ENCODE results near the gene B3GAT1. TPM values are rescaled to one million over a fixed set of nuclear protein-coding genes. Genes with fewer than 3 reads are reported as not detected.
A peak's percentile ranks its signal among the peaks of the same experiment; 100 is the strongest.

Gene B3GAT1
- polyA plus RNA-seq, 1 donor from 2014 or later, result 28.2 TPM

GRCh38 chr11:134393638-134394037 lies 18.4 kb downstream of the B3GAT1 start:
- H4K20me1 ChIP-seq (ENCODE audit: insufficient read depth), result no peaks in the 10 kb centered on the region
- H3K79me2 ChIP-seq (replicated peaks; ENCODE audit: insufficient read depth, low read length), result peaks cover 9% of the 10 kb centered on the region
- no peak overlapping the region for H2AFZ ChIP-seq (ENCODE audit: low read depth, low read length)
- no peak overlapping the region for H3K9ac ChIP-seq (ENCODE audit: low read length)
- H3K4me3 ChIP-seq (ENCODE audit: low read length), result no peak overlapping the region
- H3K4me2 ChIP-seq (ENCODE audit: low read length), result no peak overlapping the region
- no peaks in the 10 kb centered on the region for H3K36me3 ChIP-seq (ENCODE audit: insufficient read depth, low read length)
- no peaks in the 10 kb centered on the region for H3K9me2 ChIP-seq (ENCODE audit: insufficient read depth, low read length)
- TF ChIP-seq POLR2AphosphoS5 (IDR thresholded peaks at IDR 0.05), result no peak
- TF ChIP-seq EP300 (conservative IDR thresholded peaks at IDR 0.05; ENCODE audit: poor library complexity, severe bottlenecking), result no peak
- no peak for TF ChIP-seq MXI1 (conservative IDR thresholded peaks at IDR 0.05; ENCODE audit: poor library complexity, severe bottlenecking)
- peak; percentile 39 for TF ChIP-seq SMC3 (conservative IDR thresholded peaks at IDR 0.05; ENCODE audit: poor library complexity)
- TF ChIP-seq RAD21 (conservative IDR thresholded peaks at IDR 0.05), result peak; percentile 38
- TF ChIP-seq CTCF (IDR thresholded peaks at IDR 0.05; ENCODE audit: poor library complexity, severe bottlenecking), result peak; percentile 29
- no peak for TF ChIP-seq EZH2 (IDR thresholded peaks at IDR 0.05; ENCODE audit: borderline replicate concordance, insufficient read depth, low read length, poor library complexity, severe bottlenecking)
- TF ChIP-seq TAF1 (IDR thresholded peaks at IDR 0.05; ENCODE audit: low read depth), result no peak
- no peak for TF ChIP-seq REST (IDR thresholded peaks at IDR 0.05; ENCODE audit: borderline replicate concordance)
- H3F3A ChIP-seq (ENCODE audit: insufficient read depth, low read length, poor library complexity, severe bottlenecking), result no peaks in the 10 kb centered on the region
- no peak overlapping the region for H3K27ac ChIP-seq (ENCODE audit: low read length)
- no peaks in the 10 kb centered on the region for H3K9me3 ChIP-seq (ENCODE audit: low read length)
- no peaks in the 10 kb centered on the region for H3K27me3 ChIP-seq (ENCODE audit: insufficient read depth, low read depth, low read length)

GRCh38 chr11:134392953-134393615 lies 19.0 kb downstream of the B3GAT1 start:
- no peaks in the 10 kb centered on the region for H3F3A ChIP-seq (ENCODE audit: insufficient read depth, low read length, poor library complexity, severe bottlenecking)
- no peaks in the 10 kb centered on the region for H3K9me3 ChIP-seq (ENCODE audit: low read length)
- no peaks in the 10 kb centered on the region for H3K27me3 ChIP-seq (ENCODE audit: insufficient read depth, low read depth, low read length)
- no peaks in the 10 kb centered on the region for H4K20me1 ChIP-seq (ENCODE audit: insufficient read depth)
- no peaks in the 10 kb centered on the region for H3K36me3 ChIP-seq (ENCODE audit: insufficient read depth, low read length)
- H3K27ac ChIP-seq (ENCODE audit: low read length), result no peak overlapping the region
- peaks cover 5% of the 10 kb centered on the region for H3K79me2 ChIP-seq (replicated peaks; ENCODE audit: insufficient read depth, low read length)
- H2AFZ ChIP-seq (ENCODE audit: low read depth, low read length), result no peak overlapping the region
- H3K4me2 ChIP-seq (ENCODE audit: low read length), result no peak overlapping the region
- TF ChIP-seq MXI1 (conservative IDR thresholded peaks at IDR 0.05; ENCODE audit: poor library complexity, severe bottlenecking), result no peak
- TF ChIP-seq EP300 (conservative IDR thresholded peaks at IDR 0.05; ENCODE audit: poor library complexity, severe bottlenecking), result no peak
- TF ChIP-seq SMC3 (conservative IDR thresholded peaks at IDR 0.05; ENCODE audit: poor library complexity), result no peak
- TF ChIP-seq POLR2AphosphoS5 (IDR thresholded peaks at IDR 0.05), result no peak
- TF ChIP-seq RAD21 (conservative IDR thresholded peaks at IDR 0.05), result no peak
- TF ChIP-seq REST (IDR thresholded peaks at IDR 0.05; ENCODE audit: borderline replicate concordance), result no peak
- TF ChIP-seq TAF1 (IDR thresholded peaks at IDR 0.05; ENCODE audit: low read depth), result no peak
- no peak for TF ChIP-seq EZH2 (IDR thresholded peaks at IDR 0.05; ENCODE audit: borderline replicate concordance, insufficient read depth, low read length, poor library complexity, severe bottlenecking)
- TF ChIP-seq CTCF (IDR thresholded peaks at IDR 0.05; ENCODE audit: poor library complexity, severe bottlenecking), result no peak
- H3K9me2 ChIP-seq (ENCODE audit: insufficient read depth, low read length), result no peaks in the 10 kb centered on the region
- no peak overlapping the region for H3K9ac ChIP-seq (ENCODE audit: low read length)
- H3K4me3 ChIP-seq (ENCODE audit: low read length), result no peak overlapping the region
